ENCODE results near the gene EDAR.

The EDAR gene

DNA sequence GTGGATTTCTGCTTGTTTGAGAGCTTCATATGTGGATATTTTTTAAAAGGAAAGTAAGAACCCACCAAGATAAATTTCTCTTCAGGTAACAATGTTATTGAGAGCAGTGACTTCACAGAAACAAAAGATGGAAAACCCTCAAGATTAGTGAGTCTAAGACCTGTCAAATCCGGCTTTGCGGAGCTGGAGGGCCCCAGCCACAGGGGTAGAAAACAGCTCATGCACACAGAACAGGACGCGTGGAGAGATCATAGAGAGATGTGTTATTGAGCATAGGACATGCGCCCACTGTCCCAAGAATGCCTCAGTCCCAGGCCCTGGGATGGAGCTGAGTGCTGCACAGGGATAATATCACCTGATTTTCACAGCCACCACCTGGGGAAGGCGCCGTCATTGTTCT, 21.3 kb downstream of the EDAR start:
- TF ChIP-seq, protein P1, sequence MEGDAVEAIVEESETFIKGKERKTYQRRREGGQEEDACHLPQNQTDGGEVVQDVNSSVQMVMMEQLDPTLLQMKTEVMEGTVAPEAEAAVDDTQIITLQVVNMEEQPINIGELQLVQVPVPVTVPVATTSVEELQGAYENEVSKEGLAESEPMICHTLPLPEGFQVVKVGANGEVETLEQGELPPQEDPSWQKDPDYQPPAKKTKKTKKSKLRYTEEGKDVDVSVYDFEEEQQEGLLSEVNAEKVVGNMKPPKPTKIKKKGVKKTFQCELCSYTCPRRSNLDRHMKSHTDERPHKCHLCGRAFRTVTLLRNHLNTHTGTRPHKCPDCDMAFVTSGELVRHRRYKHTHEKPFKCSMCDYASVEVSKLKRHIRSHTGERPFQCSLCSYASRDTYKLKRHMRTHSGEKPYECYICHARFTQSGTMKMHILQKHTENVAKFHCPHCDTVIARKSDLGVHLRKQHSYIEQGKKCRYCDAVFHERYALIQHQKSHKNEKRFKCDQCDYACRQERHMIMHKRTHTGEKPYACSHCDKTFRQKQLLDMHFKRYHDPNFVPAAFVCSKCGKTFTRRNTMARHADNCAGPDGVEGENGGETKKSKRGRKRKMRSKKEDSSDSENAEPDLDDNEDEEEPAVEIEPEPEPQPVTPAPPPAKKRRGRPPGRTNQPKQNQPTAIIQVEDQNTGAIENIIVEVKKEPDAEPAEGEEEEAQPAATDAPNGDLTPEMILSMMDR (IDR thresholded peaks at IDR 0.05; ENCODE audit: control insufficient read depth, insufficient read depth, low read depth, low read length, missing control alignments): no peak
- no peak overlapping the region for H3K4me3 ChIP-seq (ENCODE audit: control insufficient read depth, low read depth, low read length)
- no peak for DNase-seq (ENCODE audit: low read depth)

DNA sequence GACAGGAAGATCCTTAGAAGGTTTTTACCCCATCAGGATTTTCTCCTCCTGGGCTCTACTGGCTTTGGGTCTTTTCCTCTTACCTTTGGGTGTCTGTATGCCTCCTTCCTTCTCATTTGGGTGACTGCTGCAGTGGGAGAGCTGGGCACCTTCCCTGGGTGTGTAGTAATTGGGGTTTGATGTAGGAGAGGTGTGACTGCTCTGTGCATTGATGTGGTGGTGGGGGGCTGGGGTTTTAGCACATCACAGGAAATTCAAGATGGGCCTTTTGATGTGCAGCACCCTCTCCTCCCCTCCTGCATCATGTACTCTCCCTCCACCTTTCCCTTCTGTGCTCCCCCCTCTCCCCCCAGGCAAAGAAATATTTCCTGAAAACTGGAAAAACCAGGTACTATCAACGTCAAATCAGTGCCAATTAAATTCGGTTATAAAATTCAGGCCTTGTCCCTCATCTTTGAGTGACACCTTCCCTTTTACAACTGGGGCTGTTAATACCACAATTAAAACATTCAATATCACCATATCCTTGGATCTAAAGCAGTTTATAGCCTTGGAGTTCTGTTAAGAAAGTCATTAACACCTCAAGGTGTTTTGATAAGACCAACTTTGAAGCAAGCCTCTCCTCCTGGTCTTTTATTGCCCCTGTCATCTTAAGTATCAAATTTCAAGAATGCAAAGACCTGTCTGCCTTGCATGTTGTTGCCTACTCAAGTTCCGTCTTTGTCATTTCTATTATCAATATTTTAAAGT, 23.3 kb downstream of the EDAR start:
- no peak overlapping the region for H3K4me3 ChIP-seq (ENCODE audit: control insufficient read depth, low read depth, low read length)
- no peak for DNase-seq (ENCODE audit: low read depth)
- TF ChIP-seq, protein P1 (IDR thresholded peaks at IDR 0.05; ENCODE audit: control insufficient read depth, insufficient read depth, low read depth, low read length, missing control alignments): no peak

DNA sequence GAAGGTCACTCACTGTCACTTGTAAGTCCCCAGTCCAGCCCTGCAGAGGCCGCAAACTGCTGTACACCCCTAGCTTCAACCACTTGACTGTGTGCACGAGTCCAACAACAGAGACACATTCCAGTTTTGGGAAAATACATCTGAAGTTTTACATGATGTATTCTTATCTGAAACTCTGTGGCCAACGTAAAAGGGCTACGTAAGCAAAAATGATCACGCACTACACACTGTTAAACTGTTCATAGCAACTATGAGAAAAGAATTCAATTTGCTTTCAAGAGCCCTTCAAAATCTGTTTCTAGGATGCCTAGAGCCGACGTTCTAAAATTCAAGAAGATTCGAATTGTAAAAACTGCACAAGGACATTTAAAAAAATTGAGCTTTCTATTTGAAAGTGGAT, 26.0 kb downstream of the EDAR start:
- DNase-seq (ENCODE audit: low read depth): no peak
- TF ChIP-seq, protein P1 (IDR thresholded peaks at IDR 0.05; ENCODE audit: control insufficient read depth, insufficient read depth, low read depth, low read length, missing control alignments): no peak
- no peak overlapping the region for H3K4me3 ChIP-seq (ENCODE audit: control insufficient read depth, low read depth, low read length)

GRCh38 chr2:108961796-108962195, 27.2 kb downstream of the EDAR start:
- TF ChIP-seq, protein P1 (IDR thresholded peaks at IDR 0.05; ENCODE audit: control insufficient read depth, insufficient read depth, low read depth, low read length, missing control alignments): no peak
- no peak overlapping the region for H3K4me3 ChIP-seq (ENCODE audit: control insufficient read depth, low read depth, low read length)

GRCh38 chr2:108960006-108960405, 29.0 kb downstream of the EDAR start:
- TF ChIP-seq, protein P1 (IDR thresholded peaks at IDR 0.05; ENCODE audit: control insufficient read depth, insufficient read depth, low read depth, low read length, missing control alignments): no peak
- H3K4me3 ChIP-seq (ENCODE audit: control insufficient read depth, low read depth, low read length): no peak overlapping the region
- DNase-seq (ENCODE audit: low read depth): no peak

More at GRCh38 chr2:108961796-108962195, 27.2 kb downstream of the EDAR start:
- no peak for DNase-seq (ENCODE audit: low read depth)

- DNase-seq (ENCODE audit: low read depth): no peak
- TF ChIP-seq, protein P1 (IDR thresholded peaks at IDR 0.05; ENCODE audit: control insufficient read depth, insufficient read depth, low read depth, low read length, missing control alignments): no peak
- no peak overlapping the region for H3K4me3 ChIP-seq (ENCODE audit: control insufficient read depth, low read depth, low read length)
Measured at GRCh38 chr2:108959401-108959800, 29.6 kb downstream of the EDAR start.
